NCI-H1436 (cell line): ENCODE results near the gene NEURL3.

Experiments
- DNase-seq: peaks from one replicate; lab custom pipeline; 2025; lab: John Stamatoyannopoulos, UW

The NEURL3 gene

DNA sequence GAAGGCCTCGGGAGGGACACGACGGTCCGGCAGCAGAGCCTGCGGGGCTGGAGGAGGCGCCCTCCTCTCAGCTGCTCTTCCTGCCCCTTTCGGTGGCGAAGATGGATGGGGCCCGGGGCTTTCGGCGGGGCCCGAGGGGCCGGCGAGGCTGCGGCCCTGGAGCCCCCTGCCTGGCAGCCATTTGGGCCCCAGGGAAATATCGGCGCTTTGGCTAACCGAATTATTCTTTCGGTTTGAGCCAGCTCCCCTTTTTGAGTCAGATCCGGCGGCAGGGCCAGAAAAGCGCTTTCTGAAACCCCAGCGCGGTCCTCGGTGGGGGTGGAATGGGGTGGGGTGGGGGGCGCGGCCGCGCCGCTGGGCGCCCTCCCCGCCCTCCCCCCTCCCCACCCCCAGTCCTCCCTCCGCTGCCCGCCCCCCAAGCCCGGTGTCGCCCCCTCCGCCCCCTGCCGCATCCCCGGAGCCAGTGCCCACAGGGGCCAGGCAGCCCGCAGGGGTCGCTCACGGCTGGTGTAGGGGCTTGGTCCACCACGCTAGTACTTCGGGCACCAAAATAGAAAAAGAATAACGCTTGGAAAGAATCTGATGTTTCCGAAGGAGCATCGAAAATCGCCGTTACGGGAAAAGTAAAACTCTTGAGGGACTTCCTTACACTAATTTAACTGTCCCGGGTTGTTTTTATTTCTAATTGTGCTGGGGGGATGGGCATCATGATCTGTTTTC is 22.3 kb upstream of the NEURL3 start:
- DNase-seq = no peak

DNA sequence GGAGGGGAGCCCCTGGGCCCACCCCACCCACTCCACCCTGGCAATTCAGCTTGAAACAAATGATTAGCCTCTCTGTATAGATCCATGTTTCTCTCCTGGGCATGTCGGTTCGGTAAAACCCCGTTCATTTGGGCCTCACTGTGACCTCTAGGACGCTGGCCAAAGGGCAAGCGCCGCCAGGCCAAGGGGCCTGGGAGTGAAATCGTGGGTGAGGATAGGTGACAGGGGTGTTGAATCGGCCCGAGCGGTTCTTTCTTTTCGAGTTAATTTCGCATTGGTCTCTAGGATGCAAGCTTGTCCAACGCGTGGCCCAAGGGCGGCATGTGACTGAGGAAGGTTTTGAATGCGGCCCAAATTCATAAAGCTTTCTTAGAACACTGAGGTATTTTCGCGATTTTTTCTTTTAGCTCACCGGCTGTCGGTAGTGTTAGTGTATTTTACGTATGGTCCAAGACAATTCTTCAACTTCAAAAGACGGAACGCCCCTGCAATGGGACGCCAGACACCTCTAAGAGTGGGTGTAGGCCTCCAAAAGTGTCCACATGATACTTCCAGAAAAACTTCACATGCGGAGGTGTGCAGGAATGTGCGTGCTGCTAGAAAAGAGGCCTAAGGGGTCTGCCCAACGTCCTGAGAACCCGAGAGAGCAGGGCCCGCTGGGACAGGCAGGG is 21.6 kb upstream of the NEURL3 start:
- DNase-seq = no peak

DNA sequence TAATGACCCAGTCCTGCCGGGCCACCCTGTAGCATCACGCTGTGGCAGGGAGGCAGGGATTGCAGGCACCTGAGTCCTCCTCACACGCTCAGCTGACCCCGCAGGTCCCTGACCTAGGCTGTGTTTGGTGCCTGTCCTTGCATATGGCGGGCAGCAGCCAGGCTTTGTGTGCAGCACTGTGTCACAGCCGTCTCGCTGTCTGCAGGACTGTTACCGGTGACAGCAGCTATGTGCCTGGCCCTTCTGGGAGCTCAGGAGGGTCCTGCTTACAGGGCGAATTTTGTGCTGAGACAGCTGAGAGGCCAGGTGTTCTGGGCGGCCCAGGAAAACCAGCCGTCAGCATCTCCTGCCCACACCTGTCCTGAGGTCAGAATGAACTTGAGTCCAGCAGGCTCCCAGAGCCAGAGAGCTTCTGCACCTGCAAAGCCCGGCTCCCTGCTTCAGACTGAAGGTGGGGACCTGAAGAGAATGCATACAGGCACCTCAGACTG is 21.0 kb upstream of the NEURL3 start:
- DNase-seq = no peak

DNA sequence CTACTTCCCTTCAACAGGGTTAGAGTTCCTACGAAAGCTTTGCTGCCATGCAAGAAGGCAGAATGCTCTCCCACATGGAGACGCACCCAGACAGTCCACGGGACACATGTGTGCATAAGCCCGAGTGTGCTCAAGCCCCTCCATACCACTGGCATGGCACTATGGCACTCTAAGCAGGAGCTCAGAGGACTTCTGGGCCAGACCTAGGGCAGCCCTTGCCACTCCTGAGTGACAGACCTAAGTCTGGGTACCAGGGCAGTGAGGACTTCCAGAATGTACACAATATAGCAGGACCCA is 20.0 kb upstream of the NEURL3 start:
- no peak for DNase-seq

DNA sequence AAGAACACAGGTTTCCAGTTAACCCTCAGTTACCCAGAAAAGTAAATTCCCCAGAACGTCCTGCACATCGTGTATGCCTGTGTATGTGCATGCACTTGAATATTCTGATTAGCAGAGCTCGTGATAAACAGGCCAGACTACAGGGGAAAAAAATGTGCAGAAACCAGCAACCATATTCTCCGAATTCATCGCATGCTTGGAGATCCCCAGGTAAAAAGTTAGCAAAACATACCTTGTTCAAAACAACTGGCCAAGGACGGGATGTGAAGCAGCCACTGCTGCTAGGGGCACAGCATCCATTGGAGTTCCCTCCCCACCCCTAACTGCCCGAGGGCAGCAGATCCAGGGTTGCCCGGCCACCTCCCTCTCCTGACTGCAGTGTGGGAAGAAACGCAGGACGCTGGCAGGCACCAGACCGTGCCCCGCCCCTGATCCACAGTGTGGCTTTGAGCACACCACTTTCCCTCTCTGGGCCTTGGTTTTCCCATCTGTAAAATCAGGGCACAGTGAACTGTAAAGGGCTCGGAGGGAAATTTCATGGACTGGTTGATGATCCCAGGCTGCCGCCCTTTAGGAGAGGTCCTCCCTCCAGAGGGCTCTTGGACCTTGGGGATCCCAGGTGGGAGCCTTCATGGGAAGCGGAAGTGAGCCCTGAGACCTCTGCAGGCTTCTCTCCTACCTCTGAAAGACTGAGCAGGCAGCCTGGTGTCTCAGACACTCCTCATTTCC is 19.5 kb upstream of the NEURL3 start:
- DNase-seq = no peak

DNA sequence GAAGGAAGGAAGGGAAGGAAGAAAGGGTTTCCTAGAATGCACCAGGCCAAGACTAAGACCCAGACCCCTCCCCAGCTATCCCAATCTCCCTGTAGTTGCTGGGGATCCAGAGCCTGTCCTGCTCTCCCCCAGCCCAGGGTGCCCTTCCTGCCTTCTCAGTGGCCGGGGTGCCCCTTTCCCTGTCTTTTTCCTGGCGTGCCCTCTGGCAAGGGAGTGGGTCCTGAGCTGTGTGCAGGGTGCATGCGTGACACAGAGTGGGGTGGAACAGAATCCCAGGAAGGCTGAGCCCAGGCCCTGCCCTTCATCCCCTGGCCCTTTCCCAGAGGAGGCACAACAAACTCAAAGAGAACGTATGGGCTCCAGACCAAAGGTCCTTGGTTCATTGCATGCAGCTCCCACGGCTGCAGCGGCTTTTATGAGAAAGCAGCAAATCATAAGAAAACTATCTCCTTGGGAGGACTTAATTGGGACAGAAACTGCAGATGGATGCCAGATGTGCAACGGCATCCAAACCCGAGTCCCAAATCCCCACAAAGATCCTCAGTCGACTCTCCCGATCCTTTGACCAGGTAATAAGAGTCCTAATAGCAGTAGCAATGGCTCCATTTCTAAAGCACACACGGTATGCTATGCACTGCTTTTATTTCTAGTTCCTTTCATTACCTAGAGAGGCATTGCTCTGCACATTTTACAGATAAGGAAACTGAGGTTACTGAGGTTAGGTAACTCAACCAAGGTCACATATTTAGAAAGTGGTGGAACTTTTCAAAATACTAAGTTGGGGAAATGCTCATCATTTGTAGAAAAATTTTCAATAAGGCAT is 18.7 kb upstream of the NEURL3 start:
- no peak for DNase-seq

DNA sequence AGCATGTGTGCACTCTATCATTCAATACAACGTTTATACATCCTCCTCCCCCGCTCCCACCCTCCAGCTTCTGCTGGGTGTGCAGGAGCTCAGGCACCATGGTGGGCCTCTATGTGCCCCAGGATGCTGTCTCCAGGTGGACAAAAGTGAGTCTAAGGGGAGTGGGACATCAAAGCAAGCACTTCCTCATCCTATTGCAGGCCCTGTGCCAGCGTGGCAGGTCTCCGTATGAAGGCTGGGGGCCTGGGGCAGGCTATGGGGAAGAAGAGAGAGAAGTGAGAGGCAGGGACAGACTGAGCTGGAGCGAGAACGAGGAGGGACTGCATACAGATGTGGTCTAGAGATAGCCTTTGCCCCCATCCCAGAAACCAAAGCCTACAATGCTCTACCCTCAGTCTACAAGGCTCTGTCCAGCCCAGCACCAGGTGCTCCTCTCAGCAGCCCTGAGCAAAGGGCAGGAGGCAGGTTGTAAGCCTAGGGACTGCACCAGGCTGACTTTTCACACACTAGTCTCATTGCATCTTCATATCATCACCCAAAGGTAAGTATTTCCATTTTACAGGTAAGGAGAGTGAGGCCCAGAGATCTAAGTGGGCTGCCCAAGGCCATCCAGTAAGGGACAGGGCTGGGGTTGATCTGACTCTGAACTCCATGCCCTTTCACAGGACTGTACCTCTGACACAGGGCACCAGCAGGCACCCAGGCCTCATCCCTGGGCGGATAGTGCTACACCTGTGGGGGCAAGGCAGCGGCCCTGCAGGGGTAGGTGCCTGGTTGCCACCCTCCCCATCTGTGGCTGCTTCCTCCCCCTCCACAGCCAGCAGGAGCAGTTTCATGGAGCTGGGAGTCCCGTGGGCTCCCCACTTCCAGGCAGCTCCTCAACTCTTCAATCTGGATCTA is 17.4 kb upstream of the NEURL3 start:
- no peak for DNase-seq

DNA sequence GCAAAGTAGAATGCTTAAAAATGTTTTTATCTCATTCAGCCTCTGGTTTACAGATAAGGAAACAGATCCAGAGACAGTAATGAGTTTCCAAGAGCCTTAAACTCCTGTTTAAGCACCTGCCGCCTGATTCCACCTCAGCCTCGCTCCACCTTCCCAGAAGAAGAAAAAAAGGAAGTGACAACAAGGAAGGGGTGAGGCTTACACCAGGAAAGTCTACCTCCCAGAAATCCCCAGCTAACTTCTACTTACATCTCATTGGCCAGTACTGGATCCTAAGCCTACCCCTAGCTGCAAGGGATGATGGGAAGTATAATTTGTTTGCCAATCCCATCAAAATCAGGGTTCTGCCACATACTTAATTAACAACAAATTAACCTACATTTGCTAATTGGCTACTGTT is 16.1 kb upstream of the NEURL3 start:
- DNase-seq = no peak

DNA sequence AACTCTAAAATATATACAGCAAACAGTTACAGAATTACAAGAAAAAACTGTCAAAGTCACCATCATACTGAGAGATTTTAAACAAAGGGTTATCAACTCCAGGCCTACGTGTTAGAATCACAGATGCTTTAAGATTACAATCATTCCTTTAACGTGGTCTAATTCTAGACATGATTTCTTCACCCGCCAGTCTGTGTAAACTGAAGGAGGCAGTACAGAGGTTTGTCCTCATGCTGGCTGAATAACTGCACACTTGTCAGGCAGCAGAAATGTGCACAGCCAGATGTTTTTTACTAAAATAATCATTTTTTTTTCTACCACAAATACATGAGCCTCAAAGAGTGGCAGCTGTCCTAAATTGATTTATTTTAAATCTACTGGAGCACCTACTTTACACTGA is 15.5 kb upstream of the NEURL3 start:
- DNase-seq = no peak

DNA sequence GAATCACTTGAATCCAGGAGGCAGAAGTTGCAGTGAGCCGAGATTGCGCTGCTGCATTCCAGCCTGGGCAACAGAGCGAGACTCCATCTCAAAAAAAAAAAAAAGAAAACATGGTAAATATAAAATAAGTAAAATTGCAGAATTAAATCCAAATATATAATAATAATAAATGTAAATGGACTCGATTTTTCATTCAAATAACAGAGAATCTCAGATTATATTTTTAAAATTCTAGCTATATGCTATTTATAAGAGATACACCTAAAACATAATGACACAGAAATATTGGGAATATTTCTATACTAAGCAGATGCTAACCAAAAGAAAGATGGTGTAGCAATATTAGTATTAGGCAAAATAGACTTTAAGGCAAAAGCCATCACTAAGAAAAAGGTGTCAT is 15.1 kb upstream of the NEURL3 start:
- DNase-seq = no peak

DNA sequence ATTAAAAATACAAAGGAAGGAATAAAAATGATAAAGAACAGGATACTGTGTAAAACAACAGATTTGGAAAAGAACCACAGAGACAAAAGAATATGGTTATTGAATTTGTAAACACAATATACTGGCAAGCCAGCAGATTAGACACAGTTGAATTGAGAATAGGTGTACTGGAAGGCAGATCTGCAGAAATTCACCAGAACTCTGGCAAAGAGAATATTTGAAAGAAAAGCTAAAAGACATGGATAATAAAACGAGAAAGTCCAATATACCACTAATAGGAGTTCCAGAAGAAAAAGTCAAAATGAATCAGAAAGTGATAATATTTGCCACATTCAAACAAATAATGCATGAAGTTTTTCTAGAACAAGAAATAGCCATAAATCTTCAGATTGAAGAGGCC is 11.9 kb upstream of the NEURL3 start:
- DNase-seq = no peak

DNA sequence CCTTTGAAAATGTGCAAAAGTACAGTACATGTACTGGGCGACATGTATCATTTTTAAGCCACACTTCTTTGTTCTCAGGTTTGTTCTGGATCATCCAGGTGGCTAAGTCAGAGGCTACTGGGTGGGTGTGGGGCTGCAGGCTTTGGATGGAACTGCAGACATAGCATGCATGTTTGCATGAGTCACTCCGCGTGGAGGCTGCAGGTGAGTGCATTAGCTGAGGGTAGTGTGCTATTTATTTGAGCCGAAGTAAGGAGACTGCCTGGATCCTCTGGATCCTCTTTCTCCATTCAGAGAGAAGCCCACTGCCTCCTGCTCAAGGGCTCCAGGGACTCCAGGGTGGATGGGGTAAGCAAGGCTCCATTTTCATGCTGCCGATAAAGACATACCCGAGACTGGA is 9.4 kb upstream of the NEURL3 start:
- no peak for DNase-seq

DNA sequence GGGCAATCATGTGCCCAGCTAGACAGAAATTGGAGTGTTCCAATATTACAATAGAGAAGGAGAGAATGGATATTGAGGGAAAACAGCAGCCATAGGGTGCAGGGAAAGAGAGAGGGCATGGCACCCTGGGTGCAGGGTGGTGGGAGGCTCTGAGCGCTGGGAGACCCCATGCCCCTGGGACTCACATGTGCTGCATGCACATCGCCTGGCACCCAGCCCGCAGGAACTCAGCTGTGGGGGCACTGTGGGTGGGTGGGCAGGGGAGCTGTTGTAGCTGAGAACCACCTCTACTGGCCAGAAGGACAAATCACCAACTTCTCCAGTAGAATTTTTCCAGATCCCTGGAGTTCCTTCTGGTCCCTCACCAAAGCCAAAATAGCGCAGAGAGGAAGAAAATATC is 7.2 kb upstream of the NEURL3 start:
- DNase-seq = no peak

DNA sequence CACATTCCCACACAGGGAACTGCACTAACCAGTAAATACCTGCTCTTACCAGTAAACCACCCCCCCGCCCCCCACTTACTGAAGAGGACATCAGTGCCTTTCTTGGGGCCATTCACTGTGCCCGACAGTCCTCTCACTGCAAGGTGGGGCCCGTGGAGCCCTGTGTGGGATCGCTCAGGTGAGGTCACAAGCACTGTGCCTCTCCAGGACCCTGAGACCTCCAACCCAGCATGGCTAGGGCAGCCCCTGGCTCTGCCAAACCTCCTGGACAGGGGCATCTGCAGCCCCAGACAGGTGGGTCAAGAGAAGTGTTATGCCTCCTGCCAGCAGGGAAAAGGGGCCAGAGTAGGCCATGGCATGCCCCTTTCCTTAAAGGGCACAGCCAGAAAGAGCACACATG is 6.7 kb upstream of the NEURL3 start:
- no peak for DNase-seq

DNA sequence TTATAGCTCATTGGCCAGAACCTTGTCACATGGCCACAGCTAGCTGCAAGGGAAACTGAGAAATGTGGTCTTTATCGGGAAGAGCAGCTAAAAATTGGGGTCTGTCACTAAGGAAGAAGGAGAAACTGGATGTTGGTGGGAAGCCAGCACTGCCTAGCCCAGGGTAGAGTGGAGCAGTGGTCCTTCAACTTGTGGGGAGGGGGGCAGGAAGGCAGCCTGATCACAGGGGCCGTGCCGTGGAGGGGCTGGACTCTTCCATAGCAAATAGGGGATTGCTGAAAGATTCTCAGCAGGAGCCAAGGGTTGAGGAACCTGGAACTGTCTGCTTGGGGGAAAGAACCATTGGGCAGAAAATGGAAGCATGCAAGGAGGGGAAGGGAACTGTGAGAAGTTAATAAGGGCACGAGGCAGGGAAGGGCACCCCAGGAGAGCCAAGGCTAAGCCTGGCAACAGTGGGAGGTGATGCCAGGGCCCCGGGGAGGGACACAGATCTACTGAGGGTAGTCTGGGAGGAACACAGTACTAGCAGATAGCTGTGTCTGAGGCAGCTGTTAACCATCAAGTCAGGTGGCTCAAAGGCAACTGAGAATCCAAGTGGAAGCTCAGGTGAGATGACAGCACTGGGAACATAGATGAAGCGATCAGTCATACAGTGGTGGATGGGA is 5.9 kb upstream of the NEURL3 start:
- DNase-seq = no peak

DNA sequence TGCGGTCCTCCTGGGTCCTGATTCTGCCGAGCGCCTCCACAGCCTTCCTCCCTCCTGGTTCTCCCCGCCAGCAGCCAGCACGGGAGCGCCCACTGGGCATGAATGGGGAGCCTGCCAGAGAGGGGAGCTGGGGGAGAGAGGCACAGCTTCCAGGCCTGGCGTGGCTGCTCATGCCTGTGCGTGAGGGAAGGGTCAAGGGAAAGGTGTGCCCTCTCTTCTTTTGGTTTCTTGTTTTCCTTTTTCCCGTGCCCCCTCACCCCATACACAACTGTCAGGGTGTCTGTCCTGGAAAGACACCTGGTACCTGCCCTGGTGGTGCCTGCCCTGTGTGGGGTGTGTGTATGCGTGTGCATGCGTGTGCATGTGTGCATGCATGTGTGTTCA is 4.7 kb upstream of the NEURL3 start:
- no peak for DNase-seq

DNA sequence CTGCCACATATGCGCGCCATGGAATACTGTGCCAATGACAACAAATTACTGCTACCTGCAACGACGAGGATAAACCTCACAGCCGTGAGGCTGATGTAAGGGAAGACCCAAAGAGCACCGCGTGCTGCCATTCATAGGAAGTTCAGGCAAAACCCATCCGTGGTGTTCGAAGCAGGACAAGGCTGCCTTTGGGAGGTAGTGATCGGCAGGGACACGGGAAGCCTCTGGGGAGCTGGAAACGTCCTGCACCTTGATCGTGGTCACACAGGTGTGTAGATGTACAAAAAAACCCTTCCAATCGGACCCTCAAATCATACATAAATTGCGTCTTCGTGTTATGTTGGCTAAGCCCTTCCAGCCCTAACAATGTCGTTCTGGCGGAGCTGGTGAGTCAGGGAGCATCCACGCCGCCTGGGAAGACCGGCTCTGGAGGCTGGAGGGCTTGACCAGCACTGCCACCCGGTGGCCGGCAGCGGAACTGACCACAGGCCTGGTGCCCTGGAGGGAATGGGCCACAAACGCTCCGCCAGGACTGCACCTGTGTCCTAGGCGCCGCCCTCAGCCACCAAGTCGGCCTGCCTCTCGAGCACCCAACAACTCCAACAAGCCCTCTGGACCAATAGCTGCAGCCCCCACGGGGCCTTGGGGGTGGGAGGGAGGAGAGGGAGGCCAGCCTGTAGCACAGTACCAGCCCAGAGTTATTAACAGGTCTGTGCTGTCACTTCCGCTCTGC is 4.1 kb upstream of the NEURL3 start:
- DNase-seq = peak; percentile 58

DNA sequence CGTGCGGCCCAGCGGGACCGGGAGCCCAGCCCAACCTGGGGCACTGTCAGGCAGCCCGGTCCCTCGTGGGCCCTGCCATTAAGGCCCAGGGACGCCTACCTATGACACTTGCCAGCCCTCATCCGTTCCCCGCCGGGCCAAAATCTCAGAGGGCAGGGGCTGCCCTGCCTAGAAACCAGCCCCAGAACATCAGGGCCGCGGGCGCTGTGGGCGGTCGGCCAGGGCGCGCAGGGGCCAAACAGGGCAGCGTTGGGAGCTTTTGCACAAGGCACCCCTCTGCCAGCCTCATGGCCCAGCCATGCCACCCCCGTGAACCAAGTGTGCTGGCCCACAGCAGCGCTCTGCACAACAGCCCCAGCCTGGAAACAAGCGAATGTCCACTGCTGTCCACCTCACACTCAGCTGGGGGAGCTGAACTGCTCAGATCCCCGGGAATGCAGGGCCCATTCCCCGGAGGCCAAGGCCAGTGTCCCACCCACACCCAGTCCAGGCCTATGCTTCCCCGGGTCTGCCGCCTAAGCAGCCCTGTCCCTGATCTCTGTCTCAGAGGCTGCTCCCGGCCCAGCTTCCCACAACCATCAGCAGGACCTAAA is 3.5 kb upstream of the NEURL3 start:
- DNase-seq = no peak

DNA sequence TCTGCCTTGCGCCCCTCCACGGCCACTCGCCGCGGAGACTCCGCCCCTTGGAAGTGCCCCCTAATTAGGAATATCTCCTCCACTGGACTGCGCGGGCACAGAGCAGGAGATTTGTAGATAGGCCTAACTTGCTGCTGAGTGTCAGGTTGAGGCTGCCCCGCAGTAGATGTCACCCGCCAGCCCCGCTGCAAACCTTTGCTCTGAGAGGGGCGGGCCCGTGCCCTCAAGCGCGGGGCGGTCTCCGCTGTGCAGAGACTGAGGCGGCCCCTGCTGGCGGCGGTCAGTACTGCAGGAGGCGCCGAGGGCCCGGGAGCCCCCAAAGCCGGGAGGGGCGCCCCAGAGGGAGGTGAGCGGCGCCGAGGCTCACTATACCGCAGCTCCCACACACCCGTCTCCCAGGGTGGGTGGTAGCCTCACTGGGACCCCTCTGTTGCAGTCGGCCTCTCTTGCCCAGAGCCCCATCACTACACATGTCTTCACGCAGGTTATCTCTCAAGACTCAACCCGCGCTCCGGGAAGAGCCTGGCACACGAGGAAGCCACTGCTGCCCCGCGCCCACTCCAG is 2.9 kb upstream of the NEURL3 start:
- no peak for DNase-seq

DNA sequence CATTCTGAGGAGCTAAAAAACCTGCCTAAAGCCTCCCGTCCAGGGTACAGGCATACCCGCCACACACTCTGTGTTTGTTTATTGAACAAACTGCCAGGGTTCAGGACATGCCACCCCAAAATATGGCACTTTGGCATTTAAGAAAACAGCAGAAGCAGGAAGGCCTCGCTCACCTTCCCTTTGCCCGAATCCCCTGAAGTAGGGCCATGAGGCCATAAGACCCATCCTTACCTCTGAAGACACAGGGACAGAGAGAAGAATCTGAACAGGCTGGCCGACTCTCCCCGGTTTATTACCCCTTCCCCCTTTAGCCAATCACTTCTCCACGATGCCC is 1.7 kb upstream of the NEURL3 start:
- no peak for DNase-seq
